Measurements from ENCODE around the gene SMYD3.

Gene SMYD3

GRCh38 chr1:246445503-246445902 is 61.6 kb downstream of the SMYD3 start:
- Histone ChIP-seq H3K27ac (ENCODE audit: extremely low read depth, low read depth, low read length) (no peak overlapping the region), H3K4me3 (ENCODE audit: low read depth, low read length) (no peak overlapping the region), H3K9me3 (ENCODE audit: control insufficient read depth, insufficient read depth, low read depth, low read length) (no peaks in the 10 kb centered on the region), H3K4me1 (ENCODE audit: control insufficient read depth, insufficient read depth, low read length) (no peaks in the 10 kb centered on the region), H3K36me3 (ENCODE audit: control insufficient read depth in 2 of 2, insufficient read depth in 1 of 2, low read length in 2 of 2) (no peaks in the 10 kb centered on the region)
- CTCF ChIA-PET, result no interaction called here
- POLR2A ChIA-PET, result no interaction called here
- TF ChIP-seq ZNF404 (tag by site-specific recombination; IDR thresholded peaks at IDR 0.05) (no peak), PRDM2 (tag by site-specific recombination; IDR thresholded peaks at IDR 0.05; ENCODE audit: borderline replicate concordance) (no peak), ZNF18 (tag by site-specific recombination; IDR thresholded peaks at IDR 0.05) (no peak), ZBTB26 (tag by site-specific recombination; optimal IDR thresholded peaks at IDR 0.05) (no peak), ZSCAN5A (tag by site-specific recombination; IDR thresholded peaks at IDR 0.05) (no peak), CTCF (tag by site-specific recombination; IDR thresholded peaks at IDR 0.05) (no peak), ZNF510 (tag by site-specific recombination; IDR thresholded peaks at IDR 0.05; ENCODE audit: insufficient replicate concordance) (no peak)

GRCh38 chr1:246444617-246445016 is 62.5 kb downstream of the SMYD3 start:
- H3K4me3 ChIP-seq (ENCODE audit: low read depth, low read length), result no peak overlapping the region
- H3K4me1 ChIP-seq (ENCODE audit: control insufficient read depth, insufficient read depth, low read length), result no peaks in the 10 kb centered on the region
- H3K9me3 ChIP-seq (ENCODE audit: control insufficient read depth, insufficient read depth, low read depth, low read length), result no peaks in the 10 kb centered on the region
- H3K36me3 ChIP-seq (ENCODE audit: control insufficient read depth in 2 of 2, insufficient read depth in 1 of 2, low read length in 2 of 2), result no peaks in the 10 kb centered on the region
- no peak for TF ChIP-seq ZBTB48 (tag by site-specific recombination; IDR thresholded peaks at IDR 0.05)
- TF ChIP-seq ZNF621 (tag by site-specific recombination; IDR thresholded peaks at IDR 0.05), result no peak
- TF ChIP-seq ZNF23 (tag by site-specific recombination; IDR thresholded peaks at IDR 0.05; ENCODE audit: borderline replicate concordance), result no peak
- no peak for TF ChIP-seq ZNF341 (tag by site-specific recombination; IDR thresholded peaks at IDR 0.05; ENCODE audit: low read depth)
- no peak for TF ChIP-seq PBX3 (CRISPR knock-in tag; IDR thresholded peaks at IDR 0.05)
- TF ChIP-seq ZNF175 (tag by site-specific recombination; IDR thresholded peaks at IDR 0.05), result no peak
- TF ChIP-seq KLF1 (tag by site-specific recombination; IDR thresholded peaks at IDR 0.05), result no peak
- no peak for TF ChIP-seq ZNF560 (tag by site-specific recombination; IDR thresholded peaks at IDR 0.05; ENCODE audit: borderline replicate concordance)
- TF ChIP-seq ZNF585B (tag by site-specific recombination; IDR thresholded peaks at IDR 0.05), result no peak
- no peak for TF ChIP-seq ZBTB44 (tag by site-specific recombination; IDR thresholded peaks at IDR 0.05)
- ChIA-PET POLR2A (no interaction called here), CTCF (no interaction called here)
- H3K27ac ChIP-seq (ENCODE audit: extremely low read depth, low read depth, low read length), result no peak overlapping the region
